Activated T-helper 2 cell treated with anti-CD3 and anti-CD28 coated beads, Interferon-gamma antibody, Interleukin-2, Interleukin-4, amounts not matched to agents 10 μg/mL and 5 μg/mL and 100 μg/mL, durations not matched to agents 14 hours and 24 hours and 36 hours (primary cell): Measurements from ENCODE around the gene COG6. TPM values are rescaled to one million over a fixed set of nuclear protein-coding genes. Genes with fewer than 3 reads are reported as not detected.

Experiments used
- DNase-seq: peaks from one replicate; pipeline ENCODE4 v3.0.0; 2021; ENCODE audit warnings: low spot score
- H3K27ac Mint-ChIP-seq: one replicate; pipeline ENCODE4 v1.8.0; 2021; ENCODE audit warnings: mixed read lengths
- H3K27me3 Mint-ChIP-seq: one replicate; pipeline ENCODE4 v1.8.0; 2021; ENCODE audit warnings: low read depth, mixed read lengths
- H3K36me3 Mint-ChIP-seq: one replicate; pipeline ENCODE4 v1.8.0; 2021; ENCODE audit warnings: low read depth, mixed read lengths
- H3K4me1 Mint-ChIP-seq: one replicate; pipeline ENCODE4 v1.8.0; 2021; ENCODE audit warnings: low read depth, mixed read lengths
- H3K4me3 Mint-ChIP-seq: one replicate; pipeline ENCODE4 v1.8.0; 2021; ENCODE audit warnings: low read depth, mild to moderate bottlenecking, moderate library complexity, mixed read lengths
- H3K9me3 Mint-ChIP-seq: one replicate; pipeline ENCODE4 v1.8.0; 2021; ENCODE audit warnings: mixed read lengths
- intact Hi-C: fragments of 100-400 bp; cut with micrococcal nuclease; formaldehyde crosslinking; loops from one replicate; pipeline ENCODE4 v1.15.1; 2023
- total RNA-seq: library from RNA; stranded (reverse); gene quantifications from 2 replicates; pipeline ENCODE4 v1.2.3, GENCODE V29; 2022

The COG6 gene
- total RNA-seq, 1 donor from 2014 or later, result 32.4 TPM

DNA sequence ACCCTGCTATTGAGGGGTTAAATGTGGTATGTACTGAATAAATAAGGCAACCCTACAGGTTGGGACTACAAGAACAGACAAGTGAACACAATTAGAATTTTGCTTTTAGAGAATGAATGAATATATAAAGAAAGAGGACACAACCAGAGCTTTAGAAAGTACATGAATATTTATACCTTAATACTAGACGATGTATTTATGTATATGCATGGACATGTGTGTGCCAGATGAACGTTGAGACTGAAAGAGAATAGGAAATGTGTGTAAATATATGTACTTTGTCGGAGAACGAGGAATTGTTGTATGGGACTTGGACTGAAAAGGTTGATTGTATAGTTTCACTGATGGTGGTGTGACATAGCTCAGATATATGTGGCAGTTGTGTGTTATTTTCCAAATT, 9.3 kb upstream of the COG6 start:
- Mint-ChIP-seq H3K4me1 (no peaks in the 10 kb centered on the region), H3K4me3 (no peak overlapping the region), H3K27me3 (peaks cover 8% of the 10 kb centered on the region), H3K36me3 (no peaks in the 10 kb centered on the region), H3K9me3 (no peaks in the 10 kb centered on the region), H3K27ac (no peak overlapping the region)
- no peak for DNase-seq
- intact Hi-C loops, result no loop called here

DNA sequence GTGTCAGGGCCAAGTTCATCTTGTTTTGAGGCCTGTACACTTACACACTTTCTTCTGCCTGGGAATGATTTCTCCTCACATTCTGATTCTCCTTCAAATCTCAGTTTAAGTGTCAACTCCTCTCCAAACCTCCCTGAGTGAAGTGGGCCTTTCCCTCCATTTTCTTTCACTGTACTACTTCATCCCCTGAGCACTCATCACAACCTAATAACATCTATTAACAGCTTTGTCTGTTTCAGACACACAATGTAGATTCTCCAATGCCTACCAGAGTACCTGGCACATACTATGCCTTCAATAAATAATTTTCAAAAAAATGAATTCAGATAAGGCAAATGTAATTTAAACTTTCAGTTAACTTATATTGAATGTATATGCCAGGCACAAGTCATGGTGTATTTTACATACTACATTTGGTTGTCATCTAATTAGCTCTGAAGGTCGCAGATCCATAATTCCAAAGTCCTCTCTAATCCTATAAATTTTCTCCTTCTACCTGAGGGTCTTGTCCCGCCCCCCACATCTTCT, 357 bp upstream of the COG6 start:
- H3K4me3 Mint-ChIP-seq, result peak overlapping the region; percentile 92

DNA sequence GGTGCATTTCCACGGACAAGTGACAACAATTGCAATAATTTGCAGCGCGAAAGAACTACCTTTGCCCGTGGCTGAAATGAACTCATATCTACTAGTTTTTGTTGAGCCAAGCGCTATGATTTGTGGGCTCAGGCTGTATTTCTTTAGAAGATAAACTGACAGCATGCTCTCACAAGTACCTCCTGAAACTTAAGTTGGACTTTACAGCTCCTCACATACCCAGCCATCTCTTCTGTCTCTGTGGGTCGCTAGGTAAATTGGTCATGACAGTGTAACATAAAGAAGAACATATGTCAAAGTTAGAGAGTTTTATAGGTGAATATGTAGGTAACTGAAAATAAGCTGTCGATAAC, 839 bp downstream of the COG6 start:
- Mint-ChIP-seq H3K4me3 (peak overlapping the region; percentile 92), H3K27me3 (peaks cover under 1% of the 10 kb centered on the region), H3K9me3 (peaks cover 8% of the 10 kb centered on the region), H3K4me1 (peaks cover 20% of the 10 kb centered on the region), H3K36me3 (peaks cover 13% of the 10 kb centered on the region), H3K27ac (peak overlapping the region; percentile 81)
- intact Hi-C loops, result no loop called here
- DNase-seq, result no peak

More for the DNA sequence above, 357 bp upstream of the COG6 start:
- peaks cover 20% of the 10 kb centered on the region for H3K4me1 Mint-ChIP-seq
- peak overlapping the region; percentile 81 for H3K27ac Mint-ChIP-seq
- no peak for DNase-seq
- H3K9me3 Mint-ChIP-seq, result peaks cover 8% of the 10 kb centered on the region
- intact Hi-C loops, result no loop called here
- H3K36me3 Mint-ChIP-seq, result peaks cover 13% of the 10 kb centered on the region
- peaks cover 5% of the 10 kb centered on the region for H3K27me3 Mint-ChIP-seq

DNA sequence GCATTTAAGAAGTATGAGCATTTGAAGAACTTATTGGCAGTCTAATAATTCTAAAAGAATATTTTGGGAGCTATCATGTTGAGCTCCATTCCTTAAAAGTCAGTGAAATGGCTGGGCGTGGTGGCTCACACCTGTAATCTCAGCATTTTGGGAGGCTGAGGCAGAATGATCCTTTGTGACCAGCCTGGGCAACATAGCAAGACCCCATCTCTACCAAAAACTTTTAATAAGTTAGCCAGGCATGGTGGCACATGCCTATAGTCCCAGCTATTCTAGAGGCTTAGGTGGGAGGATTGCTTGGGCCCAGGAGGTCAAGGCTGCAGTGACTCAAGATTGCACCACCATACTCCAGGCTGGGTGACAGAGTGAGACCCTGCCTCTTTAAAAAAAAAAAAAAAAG, 8.0 kb downstream of the COG6 start:
- H3K4me1 Mint-ChIP-seq, result peaks cover 4% of the 10 kb centered on the region
- no peak overlapping the region for H3K4me3 Mint-ChIP-seq
- intact Hi-C loops, result no loop called here
- no peak overlapping the region for H3K27ac Mint-ChIP-seq
- H3K36me3 Mint-ChIP-seq, result peaks cover 32% of the 10 kb centered on the region
- no peaks in the 10 kb centered on the region for H3K9me3 Mint-ChIP-seq
- DNase-seq, result no peak
- no peaks in the 10 kb centered on the region for H3K27me3 Mint-ChIP-seq

DNA sequence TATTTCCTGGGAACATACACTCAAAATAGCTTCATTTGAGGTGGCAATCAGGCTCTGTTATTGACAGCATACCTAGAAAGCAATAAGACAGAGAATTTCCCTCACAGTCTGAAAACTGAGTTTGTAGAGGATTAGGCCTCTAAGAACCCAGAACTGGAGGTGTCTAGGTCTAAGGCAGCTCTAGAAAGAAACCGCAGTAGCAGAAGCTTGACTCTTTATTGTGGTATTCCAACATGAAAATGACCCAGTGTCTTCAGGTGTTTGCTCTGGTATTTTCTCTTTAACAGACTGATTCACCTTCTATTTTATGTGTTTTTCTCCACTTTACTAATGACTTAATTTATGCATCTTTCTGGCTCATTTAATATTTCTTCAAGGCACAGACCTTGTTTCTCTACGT, 8.5 kb downstream of the COG6 start:
- H3K4me1 Mint-ChIP-seq, result peaks cover 1% of the 10 kb centered on the region

DNA sequence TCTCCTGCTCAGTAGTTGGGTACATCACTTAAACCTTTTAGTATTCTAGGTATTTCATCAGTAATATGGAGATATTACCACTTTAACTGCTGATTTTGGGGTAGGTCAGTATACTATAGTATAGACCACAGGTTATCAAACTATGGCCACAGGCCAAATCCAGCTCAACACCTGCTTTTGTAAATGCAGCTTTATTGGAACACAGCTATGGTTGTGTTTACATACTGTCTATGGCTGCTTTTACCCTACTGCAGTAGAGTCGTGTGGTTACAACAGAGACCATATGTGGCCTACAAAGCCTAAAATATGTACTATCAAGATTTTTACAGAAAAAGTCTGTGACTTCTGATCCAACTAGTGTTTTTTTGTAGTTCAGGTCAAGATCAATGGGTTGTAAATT, 10.3 kb downstream of the COG6 start:
- no peak for DNase-seq
- Mint-ChIP-seq H3K9me3 (no peaks in the 10 kb centered on the region), H3K4me3 (no peak overlapping the region), H3K4me1 (peaks cover 1% of the 10 kb centered on the region), H3K27ac (no peak overlapping the region), H3K27me3 (no peaks in the 10 kb centered on the region), H3K36me3 (peaks cover 30% of the 10 kb centered on the region)
- intact Hi-C loops, result loop anchor here (5.0 kb wide), 1 partner anchor 48 kb away; no protein-coding TSS in a partner anchor

More for the DNA sequence above, 8.5 kb downstream of the COG6 start:
- Mint-ChIP-seq H3K9me3 (no peaks in the 10 kb centered on the region), H3K4me3 (no peak overlapping the region), H3K27ac (no peak overlapping the region), H3K36me3 (peaks cover 30% of the 10 kb centered on the region), H3K27me3 (no peaks in the 10 kb centered on the region)
- no peak for DNase-seq
- intact Hi-C loops, result no loop called here

DNA sequence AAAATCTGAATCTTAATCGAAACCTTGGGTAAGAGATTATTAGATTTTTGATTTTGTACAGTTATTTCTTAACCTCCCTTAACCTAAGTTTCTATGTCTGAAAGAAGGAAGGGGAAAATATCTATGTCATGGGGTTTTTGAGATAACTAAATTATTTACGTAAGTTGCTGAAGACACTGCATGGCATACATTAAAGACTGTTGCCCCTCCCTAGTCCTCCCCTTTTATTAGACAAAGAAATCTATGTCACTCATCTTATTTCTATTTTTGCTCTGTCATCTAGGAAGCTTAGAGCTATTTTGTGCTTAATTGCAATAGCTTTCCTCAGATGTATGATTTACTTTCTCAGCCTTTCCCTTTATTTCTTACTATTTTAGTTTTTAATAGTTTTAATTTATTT, 15.0 kb downstream of the COG6 start:
- peaks cover 24% of the 10 kb centered on the region for H3K36me3 Mint-ChIP-seq
- H3K27me3 Mint-ChIP-seq, result no peaks in the 10 kb centered on the region
- intact Hi-C loops, result no loop called here
- peaks cover 1% of the 10 kb centered on the region for H3K4me1 Mint-ChIP-seq
- DNase-seq, result no peak
- no peaks in the 10 kb centered on the region for H3K9me3 Mint-ChIP-seq
- no peak overlapping the region for H3K27ac Mint-ChIP-seq
- H3K4me3 Mint-ChIP-seq, result no peak overlapping the region

DNA sequence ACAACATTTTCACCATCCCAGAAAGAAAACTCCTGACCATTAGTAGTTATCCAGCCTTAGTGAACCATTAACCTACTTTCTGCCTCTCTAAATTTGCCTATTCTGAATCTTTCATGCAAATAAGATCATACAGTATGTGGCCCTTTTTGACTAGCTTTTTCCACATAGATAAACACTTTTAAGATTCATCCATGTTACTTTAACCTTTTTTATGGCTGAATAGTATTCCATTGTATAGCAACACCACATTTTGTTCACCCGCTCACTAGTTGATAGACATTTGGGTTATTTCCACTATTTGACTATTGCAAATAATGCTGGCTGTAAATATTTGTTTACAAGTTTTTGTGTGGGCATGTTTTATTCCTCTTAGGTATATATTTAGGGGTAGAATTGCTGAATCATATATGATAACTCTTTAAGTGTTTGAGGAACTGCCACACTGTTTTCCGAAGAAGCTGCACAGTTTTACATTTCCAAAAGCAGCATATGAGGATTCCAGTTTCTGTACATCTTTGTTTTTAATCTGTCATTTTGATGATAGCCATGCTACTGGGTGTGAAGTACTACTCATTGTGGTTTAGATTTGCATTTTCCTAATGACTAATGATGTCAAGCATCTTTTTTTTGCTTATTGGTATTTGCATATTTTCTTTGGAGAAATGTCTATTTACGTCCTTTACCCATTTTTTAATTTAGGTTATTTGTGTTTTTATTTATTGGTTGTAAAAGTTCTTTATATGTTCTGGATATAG, 17.1 kb downstream of the COG6 start:
- no peak overlapping the region for H3K4me3 Mint-ChIP-seq
- no peaks in the 10 kb centered on the region for H3K9me3 Mint-ChIP-seq
- H3K27ac Mint-ChIP-seq, result no peak overlapping the region
- H3K27me3 Mint-ChIP-seq, result no peaks in the 10 kb centered on the region
- peaks cover 8% of the 10 kb centered on the region for H3K36me3 Mint-ChIP-seq
- DNase-seq, result no peak
- intact Hi-C loops, result no loop called here
- H3K4me1 Mint-ChIP-seq, result no peaks in the 10 kb centered on the region

DNA sequence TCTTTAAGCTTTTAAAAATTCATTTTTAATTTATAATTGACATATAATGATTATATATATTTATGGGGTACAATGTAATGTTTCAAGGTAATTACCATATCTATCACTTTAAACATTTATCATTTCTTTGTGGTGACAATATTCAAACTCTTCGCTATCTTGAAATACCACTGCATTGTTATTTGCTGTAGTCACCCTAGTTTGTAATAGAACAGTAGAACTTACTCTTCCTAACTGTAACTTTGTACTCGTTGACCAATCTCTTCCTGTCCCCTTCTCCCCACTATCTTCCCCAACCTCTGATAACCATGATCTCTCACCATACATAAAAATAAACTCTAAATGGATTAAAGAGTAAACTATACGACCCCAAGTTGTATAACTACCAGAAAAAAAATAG, 20.4 kb downstream of the COG6 start:
- H3K27ac Mint-ChIP-seq, result no peak overlapping the region
- intact Hi-C loops, result no loop called here
- no peak overlapping the region for H3K4me3 Mint-ChIP-seq
- no peak for DNase-seq
- peaks cover 23% of the 10 kb centered on the region for H3K36me3 Mint-ChIP-seq
- no peaks in the 10 kb centered on the region for H3K27me3 Mint-ChIP-seq
- no peaks in the 10 kb centered on the region for H3K9me3 Mint-ChIP-seq
- H3K4me1 Mint-ChIP-seq, result no peaks in the 10 kb centered on the region

DNA sequence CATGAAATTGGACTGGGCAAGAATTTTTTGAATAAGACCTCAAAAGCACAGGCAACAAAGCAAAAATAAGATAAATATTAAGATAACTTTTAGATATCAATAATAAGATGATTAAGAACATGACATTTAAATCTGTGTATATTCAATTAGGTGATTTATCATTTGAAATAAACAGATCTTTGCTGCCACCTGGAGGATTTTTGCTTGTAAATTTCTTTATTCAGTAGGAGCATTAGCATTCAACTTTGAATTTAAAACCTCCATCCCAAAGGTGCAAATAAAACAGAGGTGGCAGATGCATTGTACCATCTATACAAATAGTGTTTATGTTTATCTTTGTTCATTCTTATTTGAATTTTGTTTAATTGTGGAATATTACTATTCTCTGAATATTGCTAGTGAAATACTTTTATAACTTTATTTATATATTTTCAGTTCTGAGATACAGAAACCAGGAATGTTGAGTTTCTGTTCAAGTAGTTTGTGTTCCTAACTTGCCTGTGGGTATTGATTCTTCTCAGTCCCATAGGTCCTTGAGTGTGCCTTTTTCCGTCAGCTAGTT, 20.9 kb downstream of the COG6 start:
- Mint-ChIP-seq H3K4me1 (no peaks in the 10 kb centered on the region), H3K9me3 (no peaks in the 10 kb centered on the region), H3K4me3 (no peak overlapping the region), H3K27ac (no peak overlapping the region), H3K27me3 (no peaks in the 10 kb centered on the region), H3K36me3 (peaks cover 27% of the 10 kb centered on the region)
- intact Hi-C loops, result no loop called here
- no peak for DNase-seq

DNA sequence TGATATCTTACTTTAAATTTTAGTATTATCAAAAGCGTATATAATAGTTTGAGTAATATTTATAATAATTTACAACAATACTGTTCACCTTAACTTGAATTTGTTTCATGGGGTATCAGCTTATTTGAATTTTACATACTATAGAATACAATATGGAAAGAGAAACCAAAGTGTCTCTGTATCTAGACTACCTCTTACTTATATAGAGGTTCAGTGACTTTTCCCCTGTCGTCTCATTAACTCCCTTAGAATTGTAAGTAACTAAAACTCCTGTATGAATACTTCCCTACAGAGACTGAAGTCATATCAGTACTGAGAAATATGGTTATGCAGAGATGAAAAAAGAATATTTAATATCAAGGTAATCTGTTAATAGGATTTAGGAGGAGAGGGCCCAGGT, 26.8 kb downstream of the COG6 start:
- Mint-ChIP-seq H3K27me3 (no peaks in the 10 kb centered on the region), H3K4me1 (peaks cover 10% of the 10 kb centered on the region), H3K4me3 (no peak overlapping the region), H3K9me3 (no peaks in the 10 kb centered on the region), H3K27ac (no peak overlapping the region), H3K36me3 (peaks cover 29% of the 10 kb centered on the region)
- DNase-seq, result no peak
- intact Hi-C loops, result loop anchor here (5.0 to 10.0 kb wide), 5 partner anchors 260 to 752 kb away; no protein-coding TSS in a partner anchor

DNA sequence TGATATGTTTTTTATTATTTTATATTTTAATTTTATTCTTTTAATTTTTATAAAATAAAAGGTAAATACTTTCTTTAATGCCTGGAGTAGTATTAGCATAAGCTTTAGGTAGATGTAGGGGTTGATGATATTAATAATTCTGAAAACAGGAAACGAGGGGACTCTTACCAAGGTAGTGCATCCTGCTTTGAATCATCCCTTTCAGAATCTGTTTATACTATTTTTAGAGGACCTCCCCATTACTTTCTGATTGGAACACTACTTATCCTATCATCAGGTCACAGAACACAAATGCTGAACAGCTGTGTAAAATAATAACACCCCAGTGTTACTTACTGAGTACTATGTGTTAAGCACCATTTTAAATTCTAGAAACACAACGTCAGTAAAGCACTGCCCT, 27.3 kb downstream of the COG6 start:
- no peaks in the 10 kb centered on the region for H3K27me3 Mint-ChIP-seq

DNA sequence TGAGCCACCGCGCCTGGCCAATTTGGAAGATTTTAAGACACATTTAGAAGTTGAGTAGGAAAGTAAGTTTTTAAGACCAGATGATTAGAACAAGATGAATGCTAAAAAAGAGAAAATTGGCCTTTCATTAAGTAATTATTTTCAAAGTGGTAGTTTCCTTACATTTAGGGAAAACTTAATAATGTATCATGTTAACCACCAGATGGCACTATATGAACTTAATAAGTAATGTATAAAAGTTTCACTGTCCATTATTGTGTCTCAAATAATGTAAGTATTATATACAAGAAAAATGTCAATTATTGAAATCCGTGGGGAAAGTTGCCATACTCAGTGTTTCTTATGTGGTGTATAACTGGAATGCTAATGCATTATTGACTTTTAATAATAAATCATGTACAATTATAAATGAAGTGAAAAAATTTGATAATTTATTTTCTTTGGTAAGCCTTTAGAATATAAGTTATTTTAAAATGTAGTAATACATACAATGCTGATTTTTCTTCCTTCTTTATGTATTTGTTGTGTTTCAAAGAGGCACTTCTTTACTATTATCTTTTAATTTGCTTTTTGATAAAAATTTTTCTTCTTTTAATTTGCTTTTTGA, 29.2 kb downstream of the COG6 start:
- Mint-ChIP-seq H3K9me3 (no peaks in the 10 kb centered on the region), H3K27ac (no peak overlapping the region), H3K4me1 (peaks cover 27% of the 10 kb centered on the region), H3K27me3 (no peaks in the 10 kb centered on the region), H3K4me3 (no peak overlapping the region), H3K36me3 (peaks cover 34% of the 10 kb centered on the region)
- DNase-seq, result no peak
- intact Hi-C loops, result loop anchor here (1.0 to 10.0 kb wide), 9 partner anchors 92 to 998 kb away; no protein-coding TSS in a partner anchor

More for the DNA sequence above, 27.3 kb downstream of the COG6 start:
- Mint-ChIP-seq H3K4me3 (no peak overlapping the region), H3K9me3 (no peaks in the 10 kb centered on the region), H3K4me1 (peaks cover 13% of the 10 kb centered on the region), H3K36me3 (peaks cover 32% of the 10 kb centered on the region), H3K27ac (peak overlapping the region; percentile 14)
- no peak for DNase-seq
- intact Hi-C loops, result loop anchor here (5.0 to 10.0 kb wide), 5 partner anchors 260 to 752 kb away; no protein-coding TSS in a partner anchor
